Activated T-helper 1 cell treated with anti-CD3 and anti-CD28 coated beads, Interleukin-2, amount 50 U/mL, for 16 hours (primary cell): ENCODE results near the gene AKAP13.

Source experiments
- DNase-seq, 2 donors: peaks; one replicate each; pipeline ENCODE4 v3.0.0-alpha.2; 2020; ENCODE audit warnings: low read depth in 1 of 2, low spot score in 1 of 2

Gene AKAP13

GRCh38 chr15:85752124-85752475 lies 371.7 kb downstream of the AKAP13 start:
- no peak for DNase-seq

DNA sequence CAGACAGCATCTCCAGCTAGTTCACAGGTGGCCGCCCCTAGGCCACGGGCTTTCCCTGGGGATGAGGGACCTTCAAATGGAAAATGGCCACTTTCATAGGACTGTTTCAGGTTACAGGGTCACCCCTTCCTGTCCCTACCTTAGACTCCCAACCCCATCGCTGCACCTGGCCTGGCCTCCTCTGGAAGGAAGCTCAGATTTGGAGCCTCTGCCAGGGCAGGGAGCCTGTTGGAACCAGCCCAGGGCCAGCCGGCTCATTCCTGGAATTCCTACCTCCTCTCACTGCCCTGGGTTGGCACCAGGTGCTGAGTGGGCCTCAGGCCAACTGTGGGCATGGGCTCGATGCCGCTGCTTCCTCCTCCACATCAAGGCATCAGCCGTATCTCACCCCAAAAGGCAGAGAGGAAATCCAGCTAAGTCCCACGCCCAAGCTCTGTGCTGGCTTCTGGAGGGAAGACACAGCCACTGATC lies 372.1 kb downstream of the AKAP13 start:
- DNase-seq = no peak

DNA sequence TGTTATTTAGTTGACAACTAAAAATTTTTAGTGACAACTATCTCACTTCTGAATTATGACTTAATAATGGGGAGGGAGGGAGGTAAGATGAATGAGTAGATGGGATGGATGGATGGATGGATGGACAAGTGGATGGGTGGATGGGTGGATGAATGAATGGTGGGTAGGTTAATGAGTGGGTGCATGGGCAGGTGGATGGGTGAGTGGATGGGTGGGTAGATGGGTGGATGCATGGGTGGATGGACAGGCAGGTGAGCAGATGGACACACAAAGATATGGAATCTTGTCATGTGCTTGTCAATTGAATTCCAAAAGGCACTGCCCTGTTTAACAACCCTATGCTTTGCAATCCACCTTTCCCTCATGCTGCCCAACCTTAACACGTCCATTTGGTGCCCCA lies 372.9 kb downstream of the AKAP13 start:
- DNase-seq = no peak

GRCh38 chr15:85753791-85754452 lies 373.5 kb downstream of the AKAP13 start:
- no peak for DNase-seq

DNA sequence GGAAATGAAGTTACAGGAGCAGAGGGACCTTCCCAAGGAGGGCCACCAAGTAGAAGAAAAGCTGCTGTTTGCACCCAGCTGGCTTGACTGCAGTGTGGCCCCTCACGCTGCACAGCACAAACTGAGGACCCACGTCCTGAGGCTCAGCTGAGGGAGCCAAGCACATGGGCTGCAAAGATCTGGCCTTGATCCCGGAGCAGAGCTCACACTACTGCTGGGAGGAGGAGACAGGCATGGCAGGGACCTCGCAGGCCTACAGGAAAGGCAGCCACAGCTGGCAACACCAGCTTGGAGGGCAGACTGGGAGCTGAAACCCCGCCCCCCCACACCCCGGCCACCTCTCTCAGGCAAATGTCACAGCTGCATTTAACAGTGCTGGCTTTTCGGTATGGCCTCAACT lies 374.6 kb downstream of the AKAP13 start:
- no peak for DNase-seq

DNA sequence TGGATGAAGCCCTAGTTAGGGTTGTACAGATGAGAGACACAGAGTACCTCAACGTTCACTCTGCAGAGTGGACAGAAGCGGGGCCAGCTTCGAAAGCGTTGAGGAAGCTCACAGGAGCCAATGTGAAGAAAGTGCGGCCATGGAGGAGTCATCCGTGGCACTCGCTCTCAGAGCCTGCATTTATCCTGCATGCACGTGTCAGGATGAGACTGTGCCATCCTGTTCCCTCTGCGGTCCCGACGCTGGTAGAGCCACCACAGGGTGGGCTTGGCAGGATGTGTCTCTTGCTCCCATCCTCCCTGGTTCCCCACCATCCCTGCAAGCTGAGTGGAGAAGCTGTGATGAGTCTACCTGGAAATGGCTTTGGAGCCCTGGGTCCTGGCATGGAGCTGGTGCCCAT lies 375.1 kb downstream of the AKAP13 start:
- no peak for DNase-seq

DNA sequence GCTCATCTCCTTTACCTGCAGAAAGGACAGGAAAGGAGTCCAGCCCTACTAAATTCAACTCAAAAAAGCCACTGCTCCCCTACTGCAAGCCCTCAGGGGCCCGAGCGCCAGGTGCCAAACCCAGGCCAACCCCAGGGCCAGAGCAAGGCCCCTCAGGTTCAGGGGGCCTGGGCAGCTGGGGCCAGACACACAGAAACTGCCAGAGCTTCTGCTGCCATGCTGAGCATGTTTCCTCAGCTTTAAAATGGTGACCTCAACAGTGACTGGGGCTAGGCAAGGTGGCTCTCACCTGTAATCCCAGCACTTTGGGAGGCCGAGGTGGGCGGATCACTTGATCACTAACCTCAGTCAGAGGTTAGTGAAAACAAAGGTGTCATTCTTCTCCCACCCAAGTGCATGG lies 375.5 kb downstream of the AKAP13 start:
- DNase-seq = no peak

- DNase-seq = no peak
These were observed 376.1 kb downstream of the AKAP13 start for GRCh38 chr15:85756411-85757072.

DNA sequence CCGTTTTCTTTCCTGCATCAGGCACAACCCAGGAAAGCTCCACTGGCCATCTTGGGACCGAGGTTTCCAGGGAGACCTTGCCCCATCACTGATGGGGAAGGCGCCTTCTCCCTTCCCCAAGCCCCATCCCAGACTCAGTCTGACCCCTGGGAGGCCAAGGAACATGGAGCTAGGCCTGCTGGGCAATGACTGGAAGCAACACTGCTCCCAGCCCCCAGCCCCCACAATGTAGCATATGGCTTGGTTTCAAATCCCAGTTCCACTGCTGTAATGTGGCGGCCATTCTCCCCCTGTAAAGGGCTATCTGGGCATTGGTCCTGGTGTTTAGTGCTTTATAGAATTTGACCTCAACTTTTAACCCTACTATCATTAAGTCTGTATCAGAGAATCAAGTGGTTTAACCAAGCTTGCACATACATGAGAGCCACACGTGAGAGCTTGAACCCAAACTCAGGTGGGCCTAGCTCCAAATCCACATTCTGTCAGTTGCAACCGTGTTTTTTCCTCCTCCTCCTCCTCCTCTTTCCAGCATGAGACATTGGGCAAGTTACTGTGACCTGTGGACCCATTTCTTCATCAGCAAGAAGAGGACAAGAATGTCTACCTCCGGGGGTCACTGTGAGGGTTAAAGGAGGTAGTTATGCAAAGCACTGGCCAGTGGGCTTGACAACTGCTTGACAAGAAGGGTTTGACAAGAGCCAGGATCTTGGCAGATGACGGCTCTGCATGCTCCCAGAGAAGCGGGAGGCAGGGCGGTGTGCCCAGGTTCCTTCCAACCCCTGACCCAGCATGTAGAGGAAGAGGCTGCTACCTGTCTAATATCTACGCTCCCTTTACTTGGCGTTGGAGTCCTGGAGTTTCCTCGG lies 376.9 kb downstream of the AKAP13 start:
- no peak for DNase-seq

GRCh38 chr15:85757939-85758654 lies 377.7 kb downstream of the AKAP13 start:
- DNase-seq = no peak

DNA sequence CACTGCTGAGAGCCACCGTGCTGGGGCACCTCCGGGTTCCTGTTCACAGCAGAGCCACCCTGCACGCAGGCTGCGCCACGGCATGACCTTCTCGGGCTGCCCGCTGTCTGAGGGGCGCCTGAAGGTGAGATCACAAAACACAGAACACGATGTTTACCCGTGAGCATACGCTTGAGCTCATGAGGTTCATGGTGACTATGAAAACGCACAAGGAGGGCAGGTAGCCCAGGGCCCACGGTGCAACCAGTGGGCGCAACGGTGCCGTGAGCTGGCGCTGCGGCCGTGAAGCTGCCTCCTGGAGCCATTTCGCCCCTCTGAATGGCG lies 378.2 kb downstream of the AKAP13 start:
- no peak for DNase-seq

- DNase-seq = no peak
These were observed 379.0 kb downstream of the AKAP13 start for GRCh38 chr15:85759376-85759775.

DNA sequence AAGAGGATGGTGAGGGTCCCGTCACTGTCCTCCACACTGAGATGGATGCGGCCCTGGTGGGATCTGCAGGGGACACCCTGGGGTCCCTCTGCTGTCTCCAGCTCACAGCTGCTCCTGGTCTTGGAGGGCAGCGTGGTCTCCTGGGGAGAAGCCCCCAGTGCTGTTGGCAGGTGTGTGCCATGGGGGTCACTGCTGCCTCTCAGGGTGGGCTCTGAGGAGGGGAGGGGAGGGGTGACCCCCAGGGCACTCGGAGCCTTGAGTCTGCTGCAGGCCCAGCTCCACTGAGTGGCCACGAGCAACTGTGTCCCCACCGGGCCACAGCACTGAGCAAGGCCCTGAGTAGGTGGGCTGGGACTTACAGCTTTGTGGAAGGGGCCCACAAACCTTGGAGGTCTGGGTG lies 379.6 kb downstream of the AKAP13 start:
- DNase-seq = no peak

DNA sequence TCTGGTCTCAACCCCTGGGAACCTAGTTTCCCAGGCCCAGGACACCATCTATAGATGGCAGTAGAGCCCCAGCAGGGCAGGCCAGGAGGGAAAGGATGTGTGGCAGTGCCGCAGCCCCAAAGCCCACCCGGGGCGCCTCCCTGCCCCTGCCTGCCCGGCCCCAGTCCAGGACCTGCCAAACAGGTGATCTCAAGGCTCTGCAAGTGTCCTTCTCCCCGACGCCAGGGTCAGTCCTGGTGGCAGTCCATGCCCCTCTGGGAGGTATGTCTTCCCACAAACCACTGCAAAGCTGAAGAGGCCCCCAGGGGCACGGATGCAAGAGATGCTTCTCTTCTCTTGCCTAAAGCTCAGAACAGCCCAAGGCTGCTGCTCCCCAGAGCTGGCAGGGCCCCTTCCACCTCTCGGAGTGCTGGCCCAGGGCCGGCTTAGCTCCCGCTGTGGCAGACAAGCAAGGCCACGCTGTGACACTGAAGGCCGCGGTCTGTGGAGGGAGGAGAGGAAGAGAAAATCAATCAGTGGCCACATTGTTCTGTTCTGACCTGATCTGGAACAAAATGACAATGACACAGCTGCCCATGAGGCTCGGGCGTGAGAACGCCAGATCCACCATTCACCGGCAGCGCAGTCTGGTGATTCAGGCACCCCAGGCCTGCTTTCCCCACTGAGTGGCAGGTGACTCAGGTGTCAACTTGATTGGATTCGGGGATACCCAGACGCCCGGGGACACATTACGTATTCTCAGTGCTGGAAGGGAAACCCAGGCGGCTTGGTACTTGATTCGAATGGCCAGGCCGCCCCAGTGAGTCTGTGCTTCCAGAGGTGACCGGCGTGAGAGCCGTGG lies 380.3 kb downstream of the AKAP13 start:
- DNase-seq = no peak

GRCh38 chr15:85761635-85762034 lies 381.2 kb downstream of the AKAP13 start:
- no peak for DNase-seq

GRCh38 chr15:85762039-85762755 lies 381.8 kb downstream of the AKAP13 start:
- no peak for DNase-seq

GRCh38 chr15:85762756-85763127 lies 382.3 kb downstream of the AKAP13 start:
- DNase-seq = no peak

DNA sequence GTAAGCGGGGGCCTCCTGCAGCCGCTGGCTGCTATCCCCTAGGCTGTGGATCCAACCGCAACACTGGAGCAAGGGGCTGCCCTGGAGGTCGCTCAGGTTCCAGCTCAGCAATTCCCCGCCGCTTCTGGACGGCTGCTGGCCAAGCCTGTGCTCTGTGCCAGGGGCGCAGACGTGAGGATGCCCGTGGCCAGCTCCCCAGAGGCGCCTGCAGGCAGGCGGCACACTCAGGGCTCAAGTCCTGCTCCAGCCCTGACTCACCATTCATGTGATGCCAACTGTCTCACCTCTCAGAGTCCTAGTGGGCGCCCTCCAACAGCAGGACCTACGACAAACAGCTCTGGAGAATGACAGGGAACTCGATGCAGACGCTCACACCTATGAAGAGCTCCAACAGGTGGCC lies 382.8 kb downstream of the AKAP13 start:
- no peak for DNase-seq

DNA sequence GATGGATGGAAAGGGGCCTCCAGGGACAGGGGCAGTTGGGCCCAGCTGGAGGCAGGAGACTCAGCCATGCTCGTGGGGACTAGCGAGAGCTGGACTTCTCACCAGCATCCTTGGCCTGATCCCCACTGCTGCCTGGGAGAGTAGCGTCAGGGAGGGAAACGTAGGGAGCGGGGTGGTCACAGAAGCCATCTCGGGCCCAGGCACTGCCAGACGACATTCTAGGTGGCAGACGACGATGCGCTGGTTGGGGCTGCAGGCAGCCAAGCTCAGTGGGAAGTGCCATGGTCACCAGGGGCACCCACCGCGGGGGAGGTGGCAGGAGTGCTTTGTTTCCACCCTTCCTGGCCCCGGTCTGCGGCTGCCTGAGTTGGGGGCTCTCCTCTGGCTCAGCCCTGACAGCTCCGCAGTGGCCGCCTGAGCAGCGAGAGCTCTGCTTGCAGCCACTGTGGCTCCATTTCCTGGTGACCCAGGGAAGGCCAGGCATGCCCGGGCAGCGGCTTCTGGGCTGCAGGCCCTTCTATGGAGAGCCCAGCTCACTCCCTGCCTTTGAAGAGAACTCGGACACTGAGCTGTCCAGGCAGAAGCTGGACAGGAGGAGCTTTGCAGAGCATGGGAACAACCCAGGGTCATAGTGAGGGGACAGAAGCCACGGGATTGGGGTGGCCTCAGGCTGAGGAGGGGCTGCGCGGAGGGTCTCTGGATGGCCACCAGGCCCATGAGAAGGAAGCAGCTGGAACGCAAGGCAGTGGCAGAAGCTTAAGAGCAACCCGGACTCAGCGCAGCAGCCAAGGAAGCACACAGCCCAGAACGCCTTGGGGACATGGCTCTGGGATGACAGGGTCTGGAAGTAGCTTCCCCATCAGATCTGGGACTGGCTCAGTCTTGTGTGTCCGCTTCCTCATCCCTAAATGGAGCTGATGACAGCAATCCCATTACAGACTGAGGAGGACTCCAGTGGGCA lies 383.6 kb downstream of the AKAP13 start:
- no peak for DNase-seq
